IMR-90 (cell line): ENCODE results near the gene TTLL11. TPM values are rescaled to one million over a fixed set of nuclear protein-coding genes. Genes with fewer than 3 reads are reported as not detected.

Experiments used
- ATAC-seq: fragments of 200-7000 bp; cut with Tn5 transposase; 2 replicates; pipeline ENCODE4 v1.9.1; 2020; ENCODE audit warnings: low read depth, mild to moderate bottlenecking, moderate library complexity
- BruUV-seq: library from RNA; stranded (reverse); fragments of 400-500 nt; replicated peaks from 2 replicates; lab custom pipeline; 2021; lab: Mats Ljungman, UMichigan
- CTCF ChIA-PET: fragments of 300-600 bp; formaldehyde crosslinking; extraction: SDS; loops from one replicate; lab custom pipeline; 2021; ENCODE audit warnings: antibody characterized with exemption; lab: Yijun Ruan, JAX
- POLR2A ChIA-PET: fragments of 300-600 bp; sonication (Branson Sonifier 250); formaldehyde crosslinking; loops from one replicate; lab custom pipeline; 2022; ENCODE audit warnings: antibody characterized with exemption; ENCODE audit not compliant: unreplicated experiment; lab: Charles Lee
- DNase-seq: peaks from one replicate; pipeline ENCODE4 v3.0.0; 2013
- H2AFZ ChIP-seq: replicated peaks from 2 replicates; pipeline ENCODE3; 2013; ENCODE audit warnings: low read length, mild to moderate bottlenecking; ENCODE audit not compliant: poor library complexity
- H2AK5ac ChIP-seq: 2 replicates; pipeline ENCODE4 v1.6.1; 2013; ENCODE audit warnings: low read depth, low read length, inconsistent platforms
- H2AK9ac ChIP-seq: replicated peaks from 2 replicates; pipeline ENCODE3; 2013; ENCODE audit warnings: mild to moderate bottlenecking, low read depth, low read length, moderate library complexity; ENCODE audit not compliant: poor library complexity
- H2BK120ac ChIP-seq: 2 replicates; pipeline ENCODE4 v1.6.1; 2013; ENCODE audit warnings: low read depth, low read length, inconsistent platforms
- H2BK15ac ChIP-seq: 3 replicates; pipeline ENCODE4 v1.6.1; 2013; ENCODE audit warnings: low read depth, low read length, inconsistent platforms
- H2BK20ac ChIP-seq: 2 replicates; pipeline ENCODE4 v1.6.1; 2013; ENCODE audit warnings: low read depth, mild to moderate bottlenecking, inconsistent platforms, low read length, moderate library complexity
- H2BK5ac ChIP-seq: 2 replicates; pipeline ENCODE4 v1.6.1; 2013; ENCODE audit warnings: mild to moderate bottlenecking, low read depth, low read length, inconsistent platforms; ENCODE audit not compliant: poor library complexity, severe bottlenecking
- H3K14ac ChIP-seq: replicated peaks from 2 replicates; pipeline ENCODE4 v1.6.1; 2013; ENCODE audit warnings: low read depth, low read length, inconsistent platforms
- H3K18ac ChIP-seq: 2 replicates; pipeline ENCODE4 v1.6.1; 2013; ENCODE audit warnings: low read depth, low read length, control low read depth
- H3K23ac ChIP-seq: 2 replicates; pipeline ENCODE4 v1.6.1; 2013; ENCODE audit warnings: low read depth, low read length, inconsistent platforms
- H3K27ac ChIP-seq: 2 replicates; pipeline ENCODE4 v1.5.1; 2013; ENCODE audit warnings: mild to moderate bottlenecking, control low read depth, low read length; ENCODE audit not compliant: insufficient read depth
- H3K27me3 ChIP-seq: 2 replicates; pipeline ENCODE4 v1.6.1; 2013; ENCODE audit warnings: low read length; ENCODE audit not compliant: control insufficient read depth, insufficient read depth
- H3K36me3 ChIP-seq: 2 replicates; pipeline ENCODE4 v1.6.1; 2013; ENCODE audit warnings: low read length, mixed read lengths; ENCODE audit not compliant: control insufficient read depth, insufficient read depth
- H3K4ac ChIP-seq: 2 replicates; pipeline ENCODE4 v1.6.1; 2013; ENCODE audit warnings: low read depth, low read length, inconsistent platforms
- H3K4me1 ChIP-seq: 2 replicates; pipeline ENCODE4 v1.6.1; 2013; ENCODE audit warnings: low read length, mixed read lengths; ENCODE audit not compliant: control insufficient read depth, insufficient read depth
- H3K4me2 ChIP-seq: 2 replicates; pipeline ENCODE4 v1.6.1; 2013; ENCODE audit warnings: low read depth, mild to moderate bottlenecking, control low read depth, low read length, moderate library complexity
- H3K4me3 ChIP-seq: 2 replicates; pipeline ENCODE4 v1.5.1; 2013; ENCODE audit warnings: low read depth, mild to moderate bottlenecking, control low read depth, low read length, moderate library complexity; ENCODE audit not compliant: insufficient read depth
- H3K56ac ChIP-seq: 2 replicates; pipeline ENCODE4 v1.6.1; 2013; ENCODE audit warnings: low read length, inconsistent platforms; ENCODE audit not compliant: insufficient read depth; ENCODE audit errors: extremely low read depth
- H3K79me1 ChIP-seq, 2 experiments: 2 replicates each; pipeline ENCODE4 v1.6.1; 2013; ENCODE audit warnings: low read length in 2 of 2, inconsistent platforms in 1 of 2, low read depth in 1 of 2
- H3K9ac ChIP-seq: 2 replicates; pipeline ENCODE4 v1.6.1; 2013; ENCODE audit warnings: low read depth, low read length, control low read depth
- H3K9me1 ChIP-seq: 2 replicates; pipeline ENCODE4 v1.6.1; 2013; ENCODE audit warnings: low read length, inconsistent platforms; ENCODE audit not compliant: insufficient read depth
- H3K9me3 ChIP-seq: 2 replicates; pipeline ENCODE4 v1.6.1; 2013; ENCODE audit warnings: low read length; ENCODE audit not compliant: control insufficient read depth, insufficient read depth
- H4K20me1 ChIP-seq: 2 replicates; pipeline ENCODE4 v1.6.1; 2013; ENCODE audit warnings: low read length, inconsistent platforms; ENCODE audit not compliant: insufficient read depth
- H4K5ac ChIP-seq: 2 replicates; pipeline ENCODE4 v1.6.1; 2013; ENCODE audit warnings: mild to moderate bottlenecking, low read depth, low read length, control low read depth
- H4K8ac ChIP-seq, 2 experiments: 2 replicates each; pipeline ENCODE4 v1.6.1; 2013; ENCODE audit warnings: low read depth in 2 of 2, low read length in 2 of 2, control low read depth in 1 of 2, inconsistent platforms in 1 of 2
- H4K91ac ChIP-seq: 2 replicates; pipeline ENCODE4 v1.6.1; 2013; ENCODE audit warnings: low read depth, low read length, inconsistent platforms; ENCODE audit not compliant: insufficient read depth
- BHLHE40 ChIP-seq: fragments of 150-350 bp; IDR thresholded peaks from 2 replicates; pipeline ENCODE4 v1.6.1; 2016; ENCODE audit warnings: mild to moderate bottlenecking, low read depth, low read length
- CEBPB ChIP-seq: IDR thresholded peaks from 2 replicates; pipeline ENCODE4 v1.6.1; 2012; ENCODE audit warnings: low read depth, low read length, improper control_type of control experiment
- CHD1 ChIP-seq: IDR thresholded peaks from 2 replicates; pipeline ENCODE4 v1.6.1; 2012; ENCODE audit warnings: low read depth, low read length, improper control_type of control experiment
- ELK1 ChIP-seq: fragments of 150-350 bp; IDR thresholded peaks from 2 replicates; pipeline ENCODE4 v1.6.1; 2016; ENCODE audit warnings: low read depth, mild to moderate bottlenecking, low read length, moderate library complexity, borderline replicate concordance
- FOS ChIP-seq: fragments of 150-350 bp; IDR thresholded peaks from 2 replicates; pipeline ENCODE4 v1.6.1; 2016; ENCODE audit warnings: low read depth, low read length
- MAFK ChIP-seq: IDR thresholded peaks from 2 replicates; pipeline ENCODE4 v1.6.1; 2012; ENCODE audit warnings: low read depth, low read length, improper control_type of control experiment
- MAZ ChIP-seq: IDR thresholded peaks from 2 replicates; pipeline ENCODE4 v1.6.1; 2012; ENCODE audit warnings: low read depth, mild to moderate bottlenecking, low read length, improper control_type of control experiment, moderate library complexity, borderline replicate concordance
- NFE2L2 ChIP-seq: fragments of 150-350 bp; IDR thresholded peaks from 2 replicates; pipeline ENCODE4 v1.6.1; 2016; ENCODE audit warnings: low read depth, mild to moderate bottlenecking, low read length
- POLR2A ChIP-seq: IDR thresholded peaks from 2 replicates; pipeline ENCODE4 v1.6.1; 2012; ENCODE audit warnings: mild to moderate bottlenecking, low read depth, low read length
- RCOR1 ChIP-seq: IDR thresholded peaks from 2 replicates; pipeline ENCODE4 v1.6.1; 2012; ENCODE audit warnings: mild to moderate bottlenecking, low read length, improper control_type of control experiment; ENCODE audit not compliant: insufficient replicate concordance
- RFX5 ChIP-seq: IDR thresholded peaks from 2 replicates; pipeline ENCODE4 v1.8.0; 2012; ENCODE audit warnings: low read depth, mild to moderate bottlenecking, low read length, moderate library complexity
- SMC3 ChIP-seq: fragments of 150-350 bp; IDR thresholded peaks from 2 replicates; pipeline ENCODE4 v1.6.1; 2016; ENCODE audit warnings: low read depth, mild to moderate bottlenecking, antibody characterized with exemption, low read length, moderate library complexity
- WGBS, 2 experiments: methylation state at CpG; one replicate each; pipeline versions ENCODE4 v1.1.5 to v1.1.7; 2013; ENCODE audit warnings: missing lambda C conversion rate in 2 of 2; ENCODE audit not compliant: insufficient read length in 1 of 2; ENCODE audit errors: extremely low coverage in 2 of 2; 5-methylcytosine and 5-hydroxymethylcytosine counted together
- dilution Hi-C: fragments of 300-500 bp; cut with HindIII; formaldehyde crosslinking; loops from one replicate; pipeline ENCODE4 v1.14.3; 2018; ENCODE audit warnings: low sequenced_read_pairs; ENCODE audit not compliant: unreplicated experiment
- in situ Hi-C: fragments of 300-500 bp; cut with MboI; formaldehyde crosslinking; loops from 3 replicates; pipeline ENCODE4 v1.14.3; 2019; ENCODE audit warnings: low sequenced_read_pairs, inconsistent platforms, mixed read lengths
- intact Hi-C: fragments of 100-400 bp; cut with micrococcal nuclease; formaldehyde crosslinking; loops from 2 replicates; pipeline ENCODE4 v1.10.0; 2022
- polyA plus RNA-seq, 3 experiments: library from polyadenylated mRNA; depleted of rRNA; stranded (reverse); fragments of >200 nt; gene quantifications; 2 replicates each; pipeline ENCODE4 v1.2.3, GENCODE V29; 2012; ENCODE audit warnings: low replicate concordance in 1 of 3
- total RNA-seq: library from RNA; depleted of rRNA; stranded (reverse); fragments of >200 nt; gene quantifications from 2 replicates; pipeline ENCODE4 v1.2.3, GENCODE V29; 2012

Gene TTLL11
- total and polyA plus RNA-seq, 2 of the 4 experiments (the other 2 are of a cell fraction), result 2.0 to 4.6 TPM

DNA sequence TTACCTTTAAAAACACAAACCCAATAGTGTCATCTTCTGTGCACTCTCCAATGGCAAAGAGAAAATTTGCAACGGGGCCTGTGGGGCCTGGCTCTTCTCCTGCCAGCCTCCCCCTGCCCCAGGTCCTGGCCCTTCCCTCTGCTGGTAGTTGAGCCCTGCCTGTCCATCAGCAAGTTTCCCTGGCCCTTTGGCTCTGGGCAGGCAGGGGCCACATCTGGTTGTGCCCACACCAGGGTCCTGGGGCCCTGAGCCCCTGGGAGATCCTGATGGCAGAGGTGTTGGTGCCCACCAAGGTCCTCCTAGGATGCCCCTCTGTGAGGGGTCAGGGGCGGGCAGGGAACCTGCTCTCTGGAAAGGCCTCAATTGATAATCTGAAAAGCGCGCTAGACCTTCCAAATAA, 284.3 kb downstream of the TTLL11 start:
- Histone ChIP-seq H3K27ac (no peak overlapping the region), H3K79me1 (no peaks in the 10 kb centered on the region), H3K56ac (no peak overlapping the region), H3K9ac (no peak overlapping the region), H4K91ac (no peak overlapping the region), H3K23ac (no peak overlapping the region), H3K36me3 (no peaks in the 10 kb centered on the region), H3K27me3 (peaks cover 7% of the 10 kb centered on the region; the same call in 1 of the 2 replicates), H3K4me3 (no peak overlapping the region), H3K9me3 (peaks cover 2% of the 10 kb centered on the region; the same call in 1 of the 2 replicates), H3K18ac (no peak overlapping the region), H3K9me1 (no peaks in the 10 kb centered on the region), H4K8ac (no peak overlapping the region), H2BK15ac (no peak overlapping the region), H2BK20ac (no peak overlapping the region), H3K4ac (no peak overlapping the region), H4K5ac (no peak overlapping the region), H3K4me2 (no peak overlapping the region), H3K14ac (no peak overlapping the region), H4K20me1 (no peaks in the 10 kb centered on the region), H2AK5ac (no peak overlapping the region), H2AK9ac (no peak overlapping the region), H3K4me1 (no peaks in the 10 kb centered on the region), H2BK5ac (no peak overlapping the region), H2BK120ac (no peak overlapping the region), H2AFZ (no peak overlapping the region)
- POLR2A ChIA-PET, result no interaction called here
- WGBS, 2 experiments, result 67% methylated on average over 1 of the region's 4 CpGs; no CpG with 5 or more reads in 1 of the 2 experiments
- CTCF ChIA-PET, result no interaction called here
- dilution Hi-C loops, result no loop called here
- no TSS peak for BruUV-seq
- intact Hi-C loops, result no loop called here
- DNase-seq, result no peak
- TF ChIP-seq RFX5 (no peak), POLR2A (no peak), RCOR1 (no peak), MAZ (no peak), FOS (no peak), MAFK (no peak), SMC3 (no peak), BHLHE40 (no peak), ELK1 (no peak), CHD1 (no peak), CEBPB (no peak), NFE2L2 (no peak)
- in situ Hi-C loops, result no loop called here
- no peak for ATAC-seq
